Calu3 (cell line): ENCODE results near the gene TSBP1. TPM values are rescaled to one million over a fixed set of nuclear protein-coding genes. Genes with fewer than 3 reads are reported as not detected.

Experiments
- BruUV-seq: library from RNA; stranded (reverse); fragments of 400-500 nt; replicated peaks from 2 replicates; lab custom pipeline; 2021; lab: Mats Ljungman, UMichigan
- CTCF ChIA-PET: fragments of 300-600 bp; sonication (Branson Sonifier 250); formaldehyde crosslinking; loops from one replicate; lab custom pipeline; 2022; ENCODE audit warnings: antibody characterized with exemption; lab: Charles Lee
- DNase-seq: peaks from one replicate; pipeline ENCODE4 v3.0.0; 2022
- H3K27ac Mint-ChIP-seq: one replicate; pipeline ENCODE4 v1.8.0; 2022; ENCODE audit warnings: mixed read lengths; ENCODE audit not compliant: unreplicated experiment
- H3K27me3 Mint-ChIP-seq: one replicate; pipeline ENCODE4 v1.8.0; 2022; ENCODE audit warnings: mixed read lengths; ENCODE audit not compliant: unreplicated experiment
- H3K36me3 Mint-ChIP-seq: one replicate; pipeline ENCODE4 v1.8.0; 2022; ENCODE audit warnings: mild to moderate bottlenecking, moderate library complexity, mixed read lengths; ENCODE audit not compliant: insufficient read depth, unreplicated experiment
- H3K4me1 Mint-ChIP-seq: one replicate; pipeline ENCODE4 v1.8.0; 2022; ENCODE audit warnings: mild to moderate bottlenecking, low read depth, mixed read lengths; ENCODE audit not compliant: unreplicated experiment
- H3K4me3 Mint-ChIP-seq: one replicate; pipeline ENCODE4 v1.8.0; 2022; ENCODE audit warnings: mild to moderate bottlenecking, low read depth, moderate library complexity, mixed read lengths; ENCODE audit not compliant: unreplicated experiment
- H3K9me3 Mint-ChIP-seq: one replicate; pipeline ENCODE4 v1.8.0; 2022; ENCODE audit warnings: low read depth, mixed read lengths; ENCODE audit not compliant: unreplicated experiment
- intact Hi-C: fragments of 100-400 bp; cut with micrococcal nuclease; formaldehyde crosslinking; loops from one replicate; pipeline ENCODE4 v1.10.0; 2022; ENCODE audit not compliant: unreplicated experiment
- total RNA-seq: library from RNA; stranded (reverse); gene quantifications from 2 replicates; pipeline ENCODE4 v1.2.3, GENCODE V29; 2022
- TF ChIP-seq, protein P1 (sequence below): fragments of 200-600 bp; IDR thresholded peaks from one replicate; pipeline ENCODE4 v1.8.0; 2022; ENCODE audit warnings: antibody characterized with exemption; ENCODE audit not compliant: unreplicated experiment

Gene TSBP1
- total RNA-seq, 1 experiment from 2014 or later, result not detected

DNA sequence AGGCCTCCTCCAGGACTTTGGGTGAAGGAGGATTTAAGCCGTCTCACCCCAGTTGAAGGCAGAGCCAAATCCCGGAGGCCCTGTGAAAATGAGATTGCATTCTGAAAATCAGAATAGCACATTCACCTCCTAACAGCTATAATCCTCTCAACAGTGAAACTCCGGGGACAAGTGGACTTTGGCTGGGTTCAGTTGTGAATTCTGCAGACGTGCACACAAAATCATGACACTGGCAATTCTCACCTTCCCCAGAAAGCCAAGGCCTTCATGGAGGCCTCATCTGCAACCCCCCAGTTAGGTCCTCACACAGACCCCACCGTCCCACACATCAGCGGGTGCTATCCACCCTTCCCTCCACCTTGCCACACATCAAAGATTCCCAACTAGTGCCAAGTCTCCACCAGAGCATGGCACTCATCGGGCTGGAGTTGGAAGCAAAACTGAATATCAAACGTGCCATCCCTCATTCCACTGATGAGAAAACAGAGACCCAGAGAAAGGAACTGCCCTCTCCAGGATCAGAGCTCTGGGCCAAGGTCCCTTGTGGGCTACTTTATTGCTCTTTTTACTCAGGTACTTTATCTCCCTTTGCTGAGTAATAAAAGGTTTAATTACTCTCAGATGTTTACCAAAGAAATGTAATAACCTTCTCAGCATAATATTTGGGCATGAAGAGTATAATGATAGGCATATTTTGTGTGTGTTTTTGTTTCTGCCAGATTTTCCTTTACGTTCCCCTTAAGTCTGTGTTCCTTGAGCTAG is 40.0 kb upstream of the TSBP1 start:
- Mint-ChIP-seq H3K27me3 (peaks cover 84% of the 10 kb centered on the region), H3K4me1 (peaks cover 21% of the 10 kb centered on the region), H3K27ac (no peak overlapping the region), H3K36me3 (no peaks in the 10 kb centered on the region), H3K4me3 (no peak overlapping the region), H3K9me3 (no peaks in the 10 kb centered on the region)
- TF ChIP-seq, protein P1, sequence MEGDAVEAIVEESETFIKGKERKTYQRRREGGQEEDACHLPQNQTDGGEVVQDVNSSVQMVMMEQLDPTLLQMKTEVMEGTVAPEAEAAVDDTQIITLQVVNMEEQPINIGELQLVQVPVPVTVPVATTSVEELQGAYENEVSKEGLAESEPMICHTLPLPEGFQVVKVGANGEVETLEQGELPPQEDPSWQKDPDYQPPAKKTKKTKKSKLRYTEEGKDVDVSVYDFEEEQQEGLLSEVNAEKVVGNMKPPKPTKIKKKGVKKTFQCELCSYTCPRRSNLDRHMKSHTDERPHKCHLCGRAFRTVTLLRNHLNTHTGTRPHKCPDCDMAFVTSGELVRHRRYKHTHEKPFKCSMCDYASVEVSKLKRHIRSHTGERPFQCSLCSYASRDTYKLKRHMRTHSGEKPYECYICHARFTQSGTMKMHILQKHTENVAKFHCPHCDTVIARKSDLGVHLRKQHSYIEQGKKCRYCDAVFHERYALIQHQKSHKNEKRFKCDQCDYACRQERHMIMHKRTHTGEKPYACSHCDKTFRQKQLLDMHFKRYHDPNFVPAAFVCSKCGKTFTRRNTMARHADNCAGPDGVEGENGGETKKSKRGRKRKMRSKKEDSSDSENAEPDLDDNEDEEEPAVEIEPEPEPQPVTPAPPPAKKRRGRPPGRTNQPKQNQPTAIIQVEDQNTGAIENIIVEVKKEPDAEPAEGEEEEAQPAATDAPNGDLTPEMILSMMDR, result no peak
- BruUV-seq, result no TSS peak
- intact Hi-C loops, result loop anchor here (2.0 to 10.0 kb wide), 3 partner anchors 167 to 453 kb away; no protein-coding TSS in a partner anchor
- DNase-seq, result no peak
- CTCF ChIA-PET, result no interaction called here

DNA sequence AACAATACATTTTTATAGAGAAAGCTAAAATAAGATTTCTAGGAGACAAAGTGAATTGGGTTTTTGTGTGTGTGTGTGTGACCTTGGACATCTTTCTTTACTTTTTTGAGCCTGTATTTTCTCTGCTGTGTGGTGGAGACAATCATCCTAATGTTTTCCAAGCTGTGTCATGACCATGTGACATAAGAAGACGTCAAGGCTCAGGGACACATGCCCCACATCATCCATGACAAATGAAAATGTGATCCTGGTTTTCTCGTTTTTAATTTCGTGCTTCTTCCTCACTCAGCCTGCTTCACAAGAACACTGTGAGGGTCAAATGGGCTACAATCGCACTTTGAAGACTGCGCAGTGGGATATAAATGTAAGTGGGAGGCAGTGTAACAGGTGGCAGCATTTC is 39.2 kb upstream of the TSBP1 start:
- CTCF ChIA-PET, result no interaction called here
- peaks cover 19% of the 10 kb centered on the region for H3K4me1 Mint-ChIP-seq
- H3K9me3 Mint-ChIP-seq, result no peaks in the 10 kb centered on the region
- TF ChIP-seq, protein P1, result no peak
- H3K4me3 Mint-ChIP-seq, result no peak overlapping the region
- no peak for DNase-seq
- intact Hi-C loops, result loop anchor here (10.0 kb wide), 1 partner anchor 454 kb away; no protein-coding TSS in a partner anchor
- BruUV-seq, result no TSS peak
- H3K36me3 Mint-ChIP-seq, result no peaks in the 10 kb centered on the region
- peaks cover 86% of the 10 kb centered on the region for H3K27me3 Mint-ChIP-seq
- no peak overlapping the region for H3K27ac Mint-ChIP-seq

DNA sequence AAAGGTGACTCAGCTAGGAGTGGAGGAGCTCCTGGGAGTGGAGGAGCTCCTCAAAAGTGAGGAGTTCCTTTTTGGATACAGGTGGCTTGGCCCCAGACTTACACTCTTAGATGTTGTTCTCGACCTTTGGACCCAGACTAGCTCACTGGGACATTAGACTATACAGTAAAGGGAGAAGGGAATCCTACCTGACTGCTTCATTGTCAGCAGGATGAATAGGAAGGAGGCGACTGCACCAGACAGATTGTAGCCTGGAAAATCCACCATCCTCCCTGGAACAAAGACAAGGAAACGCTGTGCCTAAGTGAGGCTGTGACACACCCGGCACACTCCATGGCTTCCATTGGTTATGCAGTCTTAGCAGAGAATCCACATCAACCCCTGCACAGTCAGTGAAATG is 35.2 kb upstream of the TSBP1 start, which contains the start of gene BTNL2:
Gene BTNL2 (minus strand): TSS at position 325 of the 400 bp plus-strand sequence. CDS start 58 bp downstream, at position 267.
- no peak for DNase-seq
- BruUV-seq, result no TSS peak
- Mint-ChIP-seq H3K9me3 (no peaks in the 10 kb centered on the region), H3K4me1 (no peaks in the 10 kb centered on the region), H3K27ac (no peak within 1 kb of the TSS), H3K4me3 (no peak within 1 kb of the TSS), H3K36me3 (no peaks in the 10 kb centered on the region), H3K27me3 (peaks cover 87% of the 10 kb centered on the region)
- intact Hi-C loops, result no loop called here
- TF ChIP-seq, protein P1, result no peak
- CTCF ChIA-PET, result interaction anchor here (0.7 to 1.6 kb wide), 2 partner anchors 162 to 293 kb away, joined by 3 to 6 read pairs; no protein-coding TSS in a partner anchor

DNA sequence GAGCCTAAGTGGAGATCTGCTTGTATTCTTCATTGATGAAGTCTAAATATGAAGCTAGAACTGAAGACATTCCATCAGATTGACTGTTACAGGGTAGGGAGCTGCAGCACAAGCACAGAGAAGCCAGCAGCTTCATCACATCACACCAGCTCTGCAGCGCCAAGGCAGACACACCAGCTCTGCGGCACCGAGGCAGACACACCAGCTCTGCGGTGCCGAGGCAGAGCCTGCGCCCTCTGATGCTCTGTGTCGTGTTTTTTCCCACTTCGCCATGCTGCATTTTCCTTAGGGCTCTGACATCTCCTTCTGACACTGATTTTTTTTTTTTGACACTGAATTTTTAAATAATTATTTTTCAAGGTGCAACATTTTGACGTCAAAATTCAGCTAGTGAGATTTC is 34.5 kb upstream of the TSBP1 start:
- H3K9me3 Mint-ChIP-seq, result no peaks in the 10 kb centered on the region
- no peak overlapping the region for H3K4me3 Mint-ChIP-seq
- DNase-seq, result no peak
- H3K4me1 Mint-ChIP-seq, result no peaks in the 10 kb centered on the region
- TF ChIP-seq, protein P1, result no peak
- intact Hi-C loops, result no loop called here
- BruUV-seq, result no TSS peak
- no peak overlapping the region for H3K27ac Mint-ChIP-seq
- H3K36me3 Mint-ChIP-seq, result no peaks in the 10 kb centered on the region
- H3K27me3 Mint-ChIP-seq, result peaks cover 87% of the 10 kb centered on the region
- CTCF ChIA-PET, result interaction anchor here (0.7 to 1.6 kb wide), 2 partner anchors 161 to 294 kb away, joined by 3 to 6 read pairs; no protein-coding TSS in a partner anchor
